ENCODE results near the gene COA5.

Gene COA5

GRCh38 chr2:98634406-98635092 lies 26.2 kb upstream of the COA5 start:
- Histone ChIP-seq H3K4me3 (ENCODE audit: low read length) (no peak overlapping the region), H3K27ac (ENCODE audit: low read length) (no peak overlapping the region), H3K4me1 (ENCODE audit: control insufficient read depth, low read depth, low read length) (peaks cover 3% of the 10 kb centered on the region), H3K9ac (ENCODE audit: low read length) (no peak overlapping the region), H3K9me3 (ENCODE audit: control insufficient read depth, low read depth, low read length) (no peaks in the 10 kb centered on the region), H3K27me3 (ENCODE audit: control insufficient read depth, insufficient read depth, low read length) (no peaks in the 10 kb centered on the region), H3K36me3 (ENCODE audit: control insufficient read depth, low read depth, low read length) (no peaks in the 10 kb centered on the region)

DNA sequence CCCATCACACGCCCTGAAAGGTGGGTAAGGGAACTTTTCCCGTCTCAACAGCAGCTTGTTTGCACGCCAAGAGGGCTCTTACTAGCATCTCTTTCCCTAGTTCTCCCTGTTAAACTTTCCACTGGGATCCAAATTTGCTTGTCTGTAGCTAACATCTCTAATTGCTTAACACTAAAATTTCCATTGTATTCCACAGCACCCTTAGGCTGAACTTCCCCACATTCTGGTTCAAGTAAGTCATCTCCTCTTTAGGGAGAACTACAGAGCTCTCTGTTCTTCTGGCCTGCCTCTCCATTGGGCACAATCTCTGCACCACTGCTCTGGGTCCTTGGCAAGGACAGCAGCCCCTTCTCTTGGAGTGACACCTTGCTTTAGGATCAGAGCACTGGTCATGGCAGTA lies 24.0 kb upstream of the COA5 start:
- no peaks in the 10 kb centered on the region for H3K9me3 ChIP-seq (ENCODE audit: control insufficient read depth, low read depth, low read length)
- no peaks in the 10 kb centered on the region for H3K36me3 ChIP-seq (ENCODE audit: control insufficient read depth, low read depth, low read length)
- no peak overlapping the region for H3K4me3 ChIP-seq (ENCODE audit: low read length)
- H3K27me3 ChIP-seq (ENCODE audit: control insufficient read depth, insufficient read depth, low read length), result no peaks in the 10 kb centered on the region
- H3K9ac ChIP-seq (ENCODE audit: low read length), result no peak overlapping the region
- H3K4me1 ChIP-seq (ENCODE audit: control insufficient read depth, low read depth, low read length), result peaks cover 3% of the 10 kb centered on the region
- H3K27ac ChIP-seq (ENCODE audit: low read length), result no peak overlapping the region

- Histone ChIP-seq H3K9ac (ENCODE audit: low read length) (no peak overlapping the region), H3K36me3 (ENCODE audit: control insufficient read depth, low read depth, low read length) (no peaks in the 10 kb centered on the region), H3K9me3 (ENCODE audit: control insufficient read depth, low read depth, low read length) (no peaks in the 10 kb centered on the region), H3K27me3 (ENCODE audit: control insufficient read depth, insufficient read depth, low read length) (no peaks in the 10 kb centered on the region), H3K4me1 (ENCODE audit: control insufficient read depth, low read depth, low read length) (no peaks in the 10 kb centered on the region), H3K27ac (ENCODE audit: low read length) (no peak overlapping the region), H3K4me3 (ENCODE audit: low read length) (no peak overlapping the region)
Measured at GRCh38 chr2:98623657-98624056, 15.3 kb upstream of the COA5 start.

DNA sequence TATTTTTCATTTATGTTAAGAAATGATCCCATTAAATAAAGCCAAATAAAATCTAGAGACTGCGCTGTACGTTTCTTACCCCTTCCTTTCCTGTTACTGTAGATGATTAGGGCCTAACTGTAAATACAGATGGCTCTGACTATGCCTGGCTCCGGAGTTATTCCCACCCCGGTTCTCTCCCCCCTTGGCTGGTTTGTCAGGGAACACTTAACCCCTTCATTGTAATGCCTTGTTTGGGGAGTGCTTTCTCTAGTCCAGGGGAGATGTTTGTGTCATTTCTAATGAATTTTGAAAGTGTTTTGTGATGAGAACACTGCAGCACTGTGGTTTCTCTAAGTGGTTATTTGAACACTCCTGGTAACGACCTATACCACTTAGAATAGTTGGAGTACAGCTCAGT lies 8.8 kb upstream of the COA5 start:
- Histone ChIP-seq H3K36me3 (ENCODE audit: control insufficient read depth, low read depth, low read length) (peaks cover 52% of the 10 kb centered on the region), H3K4me1 (ENCODE audit: control insufficient read depth, low read depth, low read length) (no peaks in the 10 kb centered on the region), H3K27ac (ENCODE audit: low read length) (no peak overlapping the region), H3K4me3 (ENCODE audit: low read length) (no peak overlapping the region), H3K9me3 (ENCODE audit: control insufficient read depth, low read depth, low read length) (no peaks in the 10 kb centered on the region), H3K27me3 (ENCODE audit: control insufficient read depth, insufficient read depth, low read length) (no peaks in the 10 kb centered on the region), H3K9ac (ENCODE audit: low read length) (no peak overlapping the region)

GRCh38 chr2:98615481-98615880 lies 7.2 kb upstream of the COA5 start:
- no peaks in the 10 kb centered on the region for H3K4me1 ChIP-seq (ENCODE audit: control insufficient read depth, low read depth, low read length)
- no peak overlapping the region for H3K27ac ChIP-seq (ENCODE audit: low read length)
- H3K9me3 ChIP-seq (ENCODE audit: control insufficient read depth, low read depth, low read length), result no peaks in the 10 kb centered on the region
- no peak overlapping the region for H3K4me3 ChIP-seq (ENCODE audit: low read length)
- peaks cover 62% of the 10 kb centered on the region for H3K36me3 ChIP-seq (ENCODE audit: control insufficient read depth, low read depth, low read length)
- H3K27me3 ChIP-seq (ENCODE audit: control insufficient read depth, insufficient read depth, low read length), result no peaks in the 10 kb centered on the region
- H3K9ac ChIP-seq (ENCODE audit: low read length), result no peak overlapping the region

DNA sequence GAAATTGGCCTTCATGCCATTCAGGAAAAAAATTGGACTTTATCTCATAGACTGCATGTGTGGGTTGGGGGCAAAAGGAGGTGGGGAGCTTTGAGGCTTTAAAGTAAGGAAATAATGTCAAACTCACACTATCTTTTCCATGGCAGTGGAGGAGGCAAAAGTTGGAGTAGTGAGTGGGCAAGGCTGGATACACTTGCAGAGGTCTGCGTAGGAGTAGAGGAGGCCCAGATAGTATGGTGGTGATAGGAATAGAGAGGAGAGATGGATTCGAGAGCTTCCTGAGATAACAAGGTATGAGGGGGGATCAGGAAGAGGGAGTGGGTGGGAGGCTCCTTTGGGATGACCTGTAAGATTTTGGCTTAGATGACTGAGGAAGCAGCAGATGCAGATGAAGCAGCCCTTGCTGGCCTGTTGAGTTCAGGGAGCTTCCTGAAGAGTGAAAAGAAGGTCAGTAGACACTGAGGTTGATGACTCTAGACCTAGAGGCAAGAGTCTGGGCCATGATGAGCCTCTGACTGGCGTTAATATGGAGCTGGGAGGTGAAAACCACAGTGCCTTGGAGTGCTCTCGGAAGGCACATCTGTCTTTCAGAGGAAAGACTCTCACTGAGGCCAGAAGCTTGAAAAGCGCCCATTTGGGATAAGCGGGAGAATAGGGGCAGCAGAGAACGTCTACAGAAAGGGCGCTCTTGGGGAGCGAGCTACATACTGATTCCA lies 5.9 kb upstream of the COA5 start:
- Histone ChIP-seq H3K27ac (ENCODE audit: low read length) (no peak overlapping the region), H3K9ac (ENCODE audit: low read length) (no peak overlapping the region), H3K27me3 (ENCODE audit: control insufficient read depth, insufficient read depth, low read length) (no peaks in the 10 kb centered on the region), H3K36me3 (ENCODE audit: control insufficient read depth, low read depth, low read length) (peaks cover 69% of the 10 kb centered on the region), H3K9me3 (ENCODE audit: control insufficient read depth, low read depth, low read length) (no peaks in the 10 kb centered on the region), H3K4me3 (ENCODE audit: low read length) (no peak overlapping the region), H3K4me1 (ENCODE audit: control insufficient read depth, low read depth, low read length) (peaks cover 11% of the 10 kb centered on the region)

DNA sequence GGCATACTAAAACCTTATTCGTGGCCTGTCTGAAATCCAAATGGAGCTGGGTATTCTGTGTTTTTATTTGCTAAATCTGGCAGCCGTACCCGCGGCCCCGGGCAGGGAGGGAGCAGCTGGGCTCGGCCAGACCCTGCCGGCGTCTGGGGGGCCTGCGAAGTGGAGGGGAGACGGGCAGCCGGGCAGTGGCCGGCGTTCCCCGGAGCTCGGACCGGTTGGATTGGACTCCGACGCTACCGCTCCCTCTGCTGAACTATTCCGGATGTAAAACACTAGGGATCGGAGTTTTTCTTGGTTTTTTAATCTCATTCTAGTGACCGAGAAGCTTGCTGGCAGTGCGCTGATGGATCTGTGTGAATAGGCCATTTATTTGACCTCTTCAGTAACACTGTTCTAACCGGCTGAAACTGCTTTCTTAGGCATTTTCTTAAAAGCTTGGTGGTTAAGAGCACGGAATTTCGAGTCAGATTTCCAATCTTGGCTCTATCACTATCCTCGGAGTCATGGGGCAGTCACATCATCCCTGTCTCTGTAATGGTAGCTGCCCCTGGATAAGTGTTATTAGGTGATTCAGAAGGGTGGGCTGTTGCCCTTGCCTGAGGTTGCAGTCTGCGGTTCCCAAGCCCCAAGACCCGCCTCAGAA lies 771 bp upstream of the COA5 start:
- peaks cover 34% of the 10 kb centered on the region for H3K36me3 ChIP-seq (ENCODE audit: control insufficient read depth, low read depth, low read length)
- peak overlapping the region; percentile 60 for H3K27ac ChIP-seq (ENCODE audit: low read length)
- H3K4me3 ChIP-seq (ENCODE audit: low read length), result peak overlapping the region; percentile 95
- no peaks in the 10 kb centered on the region for H3K27me3 ChIP-seq (ENCODE audit: control insufficient read depth, insufficient read depth, low read length)
- H3K4me1 ChIP-seq (ENCODE audit: control insufficient read depth, low read depth, low read length), result peaks cover 11% of the 10 kb centered on the region
- peak overlapping the region; percentile 91 for H3K9ac ChIP-seq (ENCODE audit: low read length)
- H3K9me3 ChIP-seq (ENCODE audit: control insufficient read depth, low read depth, low read length), result no peaks in the 10 kb centered on the region

DNA sequence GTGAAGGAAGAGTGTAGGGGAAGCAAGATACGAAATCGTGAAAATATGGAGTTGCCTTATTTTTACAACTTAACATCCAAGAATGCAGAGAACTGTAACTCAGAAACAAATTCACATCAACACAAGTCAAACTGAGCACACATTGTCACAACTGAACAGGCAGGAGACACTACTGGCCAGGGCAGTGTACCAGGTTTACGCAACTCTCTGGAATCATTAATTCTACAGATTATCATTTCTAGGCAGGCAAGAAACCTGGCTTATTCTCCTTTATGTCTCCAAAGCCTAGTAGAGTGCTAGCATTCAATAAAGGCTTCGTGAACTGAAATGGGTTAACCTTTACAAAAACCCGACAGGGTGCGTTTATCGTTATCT lies 584 bp downstream of the COA5 start:
- Histone ChIP-seq H3K27ac (ENCODE audit: low read length) (peak overlapping the region; percentile 21), H3K9me3 (ENCODE audit: control insufficient read depth, low read depth, low read length) (no peaks in the 10 kb centered on the region), H3K4me3 (ENCODE audit: low read length) (peak overlapping the region; percentile 95), H3K36me3 (ENCODE audit: control insufficient read depth, low read depth, low read length) (peaks cover 24% of the 10 kb centered on the region), H3K27me3 (ENCODE audit: control insufficient read depth, insufficient read depth, low read length) (no peaks in the 10 kb centered on the region), H3K9ac (ENCODE audit: low read length) (peak overlapping the region; percentile 91), H3K4me1 (ENCODE audit: control insufficient read depth, low read depth, low read length) (peaks cover 11% of the 10 kb centered on the region)

- Histone ChIP-seq H3K9ac (ENCODE audit: low read length) (peak overlapping the region; percentile 91), H3K27me3 (ENCODE audit: control insufficient read depth, insufficient read depth, low read length) (no peaks in the 10 kb centered on the region), H3K4me3 (ENCODE audit: low read length) (peak overlapping the region; percentile 95), H3K27ac (ENCODE audit: low read length) (no peak overlapping the region), H3K36me3 (ENCODE audit: control insufficient read depth, low read depth, low read length) (peaks cover 21% of the 10 kb centered on the region), H3K9me3 (ENCODE audit: control insufficient read depth, low read depth, low read length) (no peaks in the 10 kb centered on the region), H3K4me1 (ENCODE audit: control insufficient read depth, low read depth, low read length) (peaks cover 11% of the 10 kb centered on the region)
Measured at GRCh38 chr2:98607104-98607503, 1.2 kb downstream of the COA5 start.

GRCh38 chr2:98606431-98606830 lies 1.9 kb downstream of the COA5 start:
- Histone ChIP-seq H3K4me3 (ENCODE audit: low read length) (no peak overlapping the region), H3K27ac (ENCODE audit: low read length) (no peak overlapping the region), H3K36me3 (ENCODE audit: control insufficient read depth, low read depth, low read length) (peaks cover 19% of the 10 kb centered on the region), H3K4me1 (ENCODE audit: control insufficient read depth, low read depth, low read length) (peaks cover 11% of the 10 kb centered on the region), H3K9ac (ENCODE audit: low read length) (no peak overlapping the region), H3K9me3 (ENCODE audit: control insufficient read depth, low read depth, low read length) (no peaks in the 10 kb centered on the region), H3K27me3 (ENCODE audit: control insufficient read depth, insufficient read depth, low read length) (no peaks in the 10 kb centered on the region)

DNA sequence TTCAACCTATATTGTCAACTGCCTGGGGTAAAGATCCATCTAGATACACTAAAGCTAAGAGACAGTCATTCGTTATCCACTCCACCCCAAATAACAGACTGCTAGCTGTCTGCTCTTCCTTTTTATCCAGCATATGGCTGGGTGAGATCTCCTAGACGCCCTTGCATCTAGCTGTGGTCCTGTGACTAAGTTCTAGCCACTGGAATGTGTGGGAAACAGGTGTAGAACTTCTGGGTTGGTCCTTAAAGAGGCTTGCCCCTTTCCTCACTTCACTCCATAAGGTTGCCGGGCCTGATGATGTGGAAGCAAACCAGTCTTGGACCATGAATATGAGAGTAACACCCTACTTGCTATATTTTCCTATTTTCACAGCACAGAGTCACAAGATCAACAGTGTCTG lies 3.2 kb downstream of the COA5 start:
- H3K9ac ChIP-seq (ENCODE audit: low read length), result no peak overlapping the region
- no peak overlapping the region for H3K4me3 ChIP-seq (ENCODE audit: low read length)
- no peak overlapping the region for H3K27ac ChIP-seq (ENCODE audit: low read length)
- H3K27me3 ChIP-seq (ENCODE audit: control insufficient read depth, insufficient read depth, low read length), result no peaks in the 10 kb centered on the region
- no peaks in the 10 kb centered on the region for H3K9me3 ChIP-seq (ENCODE audit: control insufficient read depth, low read depth, low read length)
- peaks cover 14% of the 10 kb centered on the region for H3K36me3 ChIP-seq (ENCODE audit: control insufficient read depth, low read depth, low read length)
- peaks cover 9% of the 10 kb centered on the region for H3K4me1 ChIP-seq (ENCODE audit: control insufficient read depth, low read depth, low read length)

All from iPS-18a (cell line).